IPS-11a (cell line): ENCODE measurements around the gene SRC.
"Not testable (repeated sequence)": the region's sequence is repeated elsewhere in the genome, so short reads cannot be mapped to it uniquely, and the experiment has no call there.

Experiments
- H3K4me3 ChIP-seq: one replicate; pipeline ENCODE4 v1.5.1; 2013; ENCODE audit warnings: low read depth, low read length, control low read depth

SRC gene

GRCh38 chr20:37362231-37362792 is 16.4 kb downstream of the SRC start:
- no peak overlapping the region for H3K4me3 ChIP-seq

DNA sequence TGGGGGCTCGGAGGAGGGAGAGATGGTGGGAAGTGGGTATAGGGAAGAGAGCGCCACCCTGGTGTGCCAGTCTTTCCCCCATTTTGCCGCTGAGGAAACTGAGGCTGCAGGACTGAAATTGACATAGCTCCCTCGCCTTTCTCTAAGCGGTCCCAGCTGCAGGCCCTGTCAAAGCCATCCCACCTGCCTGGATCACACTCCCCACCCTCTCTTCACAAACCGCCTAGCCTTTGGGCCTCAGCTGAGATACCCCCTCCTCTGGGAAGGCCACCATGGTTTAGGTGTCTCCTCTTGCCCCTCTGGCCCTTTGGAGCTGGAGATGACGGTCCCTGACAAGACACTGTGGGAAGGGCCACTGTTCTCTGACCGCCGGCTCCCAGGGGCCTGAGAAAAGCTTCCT is 16.9 kb downstream of the SRC start:
- H3K4me3 ChIP-seq: no peak overlapping the region

GRCh38 chr20:37363221-37364012 is 17.5 kb downstream of the SRC start:
- H3K4me3 ChIP-seq: no peak overlapping the region

GRCh38 chr20:37364013-37364926 is 18.3 kb downstream of the SRC start:
- H3K4me3 ChIP-seq: no peak overlapping the region

DNA sequence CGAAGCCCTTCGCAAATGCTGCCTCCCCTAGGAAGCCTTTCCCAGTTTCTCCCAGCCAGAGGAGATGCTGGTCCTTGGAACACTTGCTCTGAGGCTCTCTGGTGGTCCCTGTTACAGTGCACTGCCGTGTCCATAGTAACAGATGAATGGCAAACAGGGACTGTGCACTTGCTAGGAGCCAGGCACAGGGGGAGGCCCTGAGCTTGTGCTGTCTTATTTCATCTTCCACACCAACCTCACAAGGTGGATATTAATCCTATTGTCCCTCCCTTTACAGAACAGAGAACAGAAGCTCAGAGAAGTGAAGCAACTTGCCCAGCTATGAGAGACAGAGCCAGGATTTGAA is 19.0 kb downstream of the SRC start:
- no peak overlapping the region for H3K4me3 ChIP-seq

DNA sequence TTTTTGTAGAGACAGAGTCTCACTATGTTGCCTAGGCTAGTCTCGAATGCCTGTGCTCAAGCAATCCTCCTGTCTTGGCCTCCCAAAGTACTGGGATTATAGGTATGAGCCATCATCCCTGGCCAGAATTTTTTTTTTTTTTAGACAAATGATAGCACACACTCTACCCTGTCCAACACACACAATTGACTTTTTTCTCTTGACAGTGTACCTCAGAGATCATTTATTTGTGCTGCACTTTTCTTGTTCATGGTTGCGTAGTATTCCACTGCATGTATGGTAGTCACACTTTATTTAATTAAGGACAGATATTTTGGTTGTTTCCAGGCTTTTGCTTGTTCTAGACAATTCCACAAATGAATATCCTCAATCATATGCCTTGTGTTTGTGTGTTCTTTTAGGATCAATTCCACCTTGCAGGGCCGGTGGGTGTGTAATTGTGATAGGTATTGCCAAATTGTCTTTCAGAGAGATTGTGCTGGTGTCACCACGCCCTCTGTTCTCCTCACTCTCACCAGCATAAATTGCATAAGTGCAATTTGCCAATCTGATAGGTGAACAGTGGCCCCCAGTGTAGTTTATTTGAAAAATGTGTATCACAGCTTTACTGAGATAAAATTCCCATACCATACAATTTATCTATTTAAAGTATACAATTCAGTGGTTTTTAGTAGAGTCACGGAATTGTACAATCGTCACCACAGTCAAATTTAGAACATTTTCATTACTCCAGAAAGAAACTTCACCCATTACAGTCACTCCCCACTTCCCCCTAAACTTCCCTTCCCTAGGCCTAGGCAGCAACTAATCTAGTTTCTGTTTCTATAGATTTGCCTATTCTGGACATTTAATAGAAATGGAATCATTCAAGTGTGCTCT is 20.1 kb downstream of the SRC start:
- no peak overlapping the region for H3K4me3 ChIP-seq

DNA sequence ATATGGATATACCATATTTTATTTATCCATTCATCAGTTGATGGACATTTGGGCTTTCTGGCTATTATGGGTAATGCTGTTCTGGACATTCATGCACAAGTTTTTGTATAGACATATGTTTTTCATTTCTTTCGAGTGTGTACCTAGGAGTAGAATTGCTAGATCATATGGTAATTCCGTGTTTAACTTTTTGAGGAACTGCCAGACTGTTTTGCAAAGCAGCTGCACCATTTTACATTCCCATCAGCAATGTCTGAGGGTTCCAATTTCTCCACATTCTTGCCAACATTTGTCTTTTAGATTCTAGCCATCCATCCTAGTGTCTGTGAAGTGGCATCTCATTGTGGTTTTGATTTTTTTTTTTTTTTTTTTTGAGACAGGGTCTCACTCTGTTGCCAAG is 20.8 kb downstream of the SRC start:
- H3K4me3 ChIP-seq: no peak overlapping the region

DNA sequence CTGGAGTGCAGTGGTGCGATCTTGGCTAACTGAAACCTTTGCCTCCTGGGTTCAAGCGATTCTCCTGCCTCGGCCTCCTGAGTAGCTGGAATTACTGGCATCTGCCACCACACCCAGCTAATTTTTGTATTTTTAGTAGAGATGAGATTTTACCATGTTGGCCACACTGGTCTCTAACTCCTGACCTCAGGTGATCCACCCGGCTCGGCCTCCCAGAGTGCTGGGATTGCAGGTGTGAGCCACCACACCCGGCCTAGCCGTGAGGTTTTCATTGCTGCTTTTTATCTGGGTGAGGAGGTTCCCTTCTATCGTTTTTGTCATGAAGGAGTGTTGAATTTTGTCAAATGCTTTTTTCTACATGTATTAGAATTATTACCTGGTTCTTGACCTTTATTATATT is 23.9 kb downstream of the SRC start:
- no peak overlapping the region for H3K4me3 ChIP-seq

DNA sequence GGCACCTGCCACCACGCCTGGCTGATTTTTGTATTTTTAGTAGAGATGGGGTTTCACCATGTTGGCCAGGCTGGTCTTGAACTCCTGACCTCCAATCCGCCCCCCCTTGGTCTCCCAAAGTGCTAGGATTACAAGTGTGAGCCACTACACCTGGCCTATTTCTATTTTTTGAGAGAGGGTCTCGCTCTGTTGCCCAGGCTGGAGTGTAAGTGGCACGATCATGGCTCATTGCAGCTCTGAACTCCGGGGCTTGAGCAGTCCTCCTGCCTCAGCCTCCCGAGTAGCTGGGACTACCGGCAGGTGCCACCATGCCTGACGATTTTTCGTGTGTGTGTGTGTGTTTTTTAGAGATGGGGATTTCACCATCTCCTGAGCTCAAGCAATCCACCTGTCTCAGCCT is 25.9 kb downstream of the SRC start:
- not testable (repeated sequence) for H3K4me3 ChIP-seq

- H3K4me3 ChIP-seq: no peak overlapping the region
Observed at GRCh38 chr20:37372441-37372840, 26.5 kb downstream of the SRC start.

GRCh38 chr20:37373020-37373598 is 27.2 kb downstream of the SRC start:
- no peak overlapping the region for H3K4me3 ChIP-seq

GRCh38 chr20:37375227-37375626 is 29.3 kb downstream of the SRC start:
- no peak overlapping the region for H3K4me3 ChIP-seq

DNA sequence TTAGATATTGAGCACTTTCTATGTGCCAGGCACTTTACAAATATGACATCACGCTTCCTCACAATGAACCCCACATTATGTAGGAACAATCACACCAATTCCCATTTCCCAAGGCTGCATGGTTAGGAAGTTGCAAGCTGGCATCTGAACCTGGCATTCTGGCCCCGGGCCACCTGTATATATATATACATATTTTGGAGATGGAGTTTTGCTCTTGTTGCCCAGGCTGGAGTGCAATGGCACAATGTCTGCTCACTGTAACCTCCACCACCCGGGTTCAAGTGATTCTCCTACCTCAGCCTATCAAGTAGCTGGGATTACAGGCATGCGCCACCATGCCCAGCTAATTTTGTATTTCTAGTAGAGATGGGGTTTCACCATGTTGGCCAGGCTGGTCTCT is 30.4 kb downstream of the SRC start:
- no peak overlapping the region for H3K4me3 ChIP-seq

DNA sequence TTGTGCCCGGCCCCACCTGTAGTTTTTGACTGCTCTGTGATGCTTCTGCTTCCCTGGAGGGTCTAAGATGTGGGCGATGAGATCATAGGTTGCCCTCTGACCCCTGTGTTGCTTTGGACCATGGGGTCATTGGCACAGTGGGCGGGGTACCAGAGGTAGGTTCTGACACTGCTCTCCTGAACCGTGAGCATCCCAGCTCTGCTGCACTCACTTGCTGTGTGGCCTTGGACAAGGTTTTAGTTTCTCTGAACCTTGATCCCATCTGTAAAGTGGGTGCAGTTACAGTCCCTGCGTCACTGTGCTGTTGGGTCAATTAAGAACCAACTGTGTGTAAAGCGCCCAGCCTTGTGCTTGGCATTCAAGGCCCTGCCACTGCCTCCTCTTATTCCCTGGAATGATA is 30.9 kb downstream of the SRC start:
- H3K4me3 ChIP-seq: no peak overlapping the region

- no peak overlapping the region for H3K4me3 ChIP-seq
Observed at GRCh38 chr20:37377346-37378081, 31.6 kb downstream of the SRC start.

DNA sequence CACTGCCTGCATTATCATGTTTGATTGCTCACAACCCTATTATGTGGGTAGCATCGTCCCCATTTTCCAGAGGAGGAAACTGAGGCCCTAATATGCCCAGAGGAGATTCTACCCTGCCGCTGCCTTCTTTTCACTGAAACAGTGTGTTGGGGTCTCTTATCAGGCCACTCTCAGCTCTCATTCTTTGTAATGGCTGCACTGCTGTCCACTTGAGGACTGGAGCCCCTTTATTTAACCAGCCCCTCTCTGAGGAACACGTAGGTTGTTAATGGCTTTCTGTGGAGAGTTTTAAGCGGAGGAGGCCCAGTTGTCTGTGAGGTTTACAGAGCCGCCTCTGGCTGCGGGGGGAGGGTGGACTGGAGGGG is 32.5 kb downstream of the SRC start:
- no peak overlapping the region for H3K4me3 ChIP-seq

DNA sequence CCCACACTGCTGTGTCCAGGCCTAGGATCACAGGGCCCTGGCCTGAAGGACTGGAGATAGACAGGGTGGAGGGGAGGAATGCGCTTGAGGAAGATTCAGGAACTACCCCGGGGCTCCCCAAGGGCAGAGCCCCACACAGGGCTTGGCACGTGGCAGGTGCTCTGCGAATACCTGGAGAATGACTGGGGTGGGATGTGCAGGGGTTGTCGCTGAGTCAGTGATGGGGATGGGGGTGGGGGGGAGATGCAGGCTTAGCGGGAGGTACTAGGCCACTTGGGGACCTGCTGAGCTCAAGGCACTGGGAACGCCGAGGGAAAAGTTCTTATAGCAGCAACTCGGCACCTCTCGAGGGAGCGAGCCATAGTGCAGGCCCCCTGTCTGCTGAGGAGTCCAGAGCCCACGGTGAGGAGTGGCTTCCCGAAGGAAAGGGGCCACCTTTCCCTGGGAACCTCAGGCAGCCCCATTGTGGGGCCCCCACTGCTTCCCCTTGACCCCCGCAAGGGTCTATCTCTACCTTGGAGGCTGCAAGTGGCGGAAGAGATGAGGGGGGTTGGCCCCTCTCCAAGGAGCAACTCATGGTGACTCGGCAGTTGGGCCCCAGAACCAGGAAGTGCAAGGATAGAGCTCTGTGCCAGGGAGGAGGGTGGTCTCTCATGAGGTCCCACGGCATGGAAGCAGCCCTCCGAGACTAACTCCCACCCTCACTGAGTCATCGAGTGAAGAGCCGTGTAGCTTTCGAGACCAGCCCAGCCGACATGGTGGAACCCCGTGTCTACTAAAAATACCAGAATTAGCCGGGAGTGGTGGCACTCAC is 33.1 kb downstream of the SRC start:
- H3K4me3 ChIP-seq: no peak overlapping the region

DNA sequence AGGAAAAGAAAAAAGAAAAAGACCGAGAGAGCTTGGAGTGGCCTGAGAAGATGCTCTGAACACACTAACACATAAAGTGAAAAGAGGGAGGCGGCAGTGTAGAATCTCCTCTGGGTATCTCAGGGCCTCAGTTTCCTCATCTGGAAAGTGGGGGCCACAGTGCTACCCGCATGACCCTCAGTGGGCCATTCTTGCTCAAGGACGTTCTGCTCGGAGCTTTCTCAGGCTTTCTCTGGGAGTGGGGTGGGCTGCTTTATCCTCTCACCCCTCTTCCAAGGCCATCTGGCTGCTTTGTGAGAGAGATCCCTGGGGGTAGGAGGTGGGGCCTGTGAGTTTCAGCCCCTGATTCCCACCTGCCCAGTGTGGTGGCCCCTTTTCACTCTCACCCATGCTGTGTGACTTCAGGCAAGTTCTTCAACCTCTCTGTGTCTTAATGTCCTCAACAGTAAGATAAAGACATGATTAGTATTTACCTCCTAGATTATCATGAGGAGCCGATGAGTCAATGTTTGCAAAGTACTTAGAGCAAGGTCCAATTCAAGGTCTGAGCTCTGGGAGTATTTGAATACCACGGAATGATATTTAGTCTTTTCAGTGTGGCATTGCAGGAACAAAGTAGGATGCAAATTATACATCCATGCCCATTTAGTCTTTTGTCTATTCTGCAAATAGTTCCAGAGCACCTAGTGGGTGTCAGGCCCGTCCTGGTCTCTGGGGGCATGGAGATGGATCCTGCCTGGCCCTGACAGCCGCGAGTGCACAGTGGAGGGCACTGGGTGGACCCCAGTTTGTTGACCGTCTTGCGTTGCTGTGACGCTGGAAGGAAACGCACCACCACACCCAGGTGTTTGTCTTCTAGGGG is 34.3 kb downstream of the SRC start:
- H3K4me3 ChIP-seq: no peak overlapping the region
